ENCODE measurements around the gene TNNI2.

The TNNI2 gene

GRCh38 chr11:1876361-1877063 is 37.7 kb downstream of the TNNI2 start:
- H3K36me3 ChIP-seq, result no peaks in the 10 kb centered on the region
- DNase-seq, result peak; percentile 47 to 80
- no peak overlapping the region for H3K4me3 ChIP-seq
- H3K4me1 ChIP-seq, result peaks cover 0 to 58% (median 25%) of the 10 kb centered on the region in 4 donors
- peak overlapping the region; percentile 50 to 68 for H3K27ac ChIP-seq
- H3K27me3 ChIP-seq, result peaks cover 0 to 23% of the 10 kb centered on the region in 2 donors
- H3K9me3 ChIP-seq, result no peaks in the 10 kb centered on the region
- intact Hi-C loops (cut with DNase I; ENCODE audit: low total_unique reads), result loop anchor here (5.0 kb wide), 1 partner anchor 39 kb away; the partner anchor contains the start of gene TNNI2
- TF ChIP-seq CTCF (IDR thresholded peaks at IDR 0.05), result peak; percentile 20 to 32

- H3K36me3 ChIP-seq, result no peaks in the 10 kb centered on the region
- TF ChIP-seq CTCF (IDR thresholded peaks at IDR 0.05), result no peak
- peaks cover 0 to 65% (median 32%) of the 10 kb centered on the region in 4 donors for H3K4me1 ChIP-seq
- H3K27me3 ChIP-seq, result peaks cover 0 to 19% of the 10 kb centered on the region in 2 donors
- intact Hi-C loops (cut with DNase I; ENCODE audit: low total_unique reads), result loop anchor here (5.0 kb wide), 1 partner anchor 40 kb away; the partner anchor contains the start of gene TNNI2
- H3K27ac ChIP-seq, result peak overlapping the region; percentile 50 to 68
- no peaks in the 10 kb centered on the region for H3K9me3 ChIP-seq
- peak; percentile 53 to 86 for DNase-seq
- H3K4me3 ChIP-seq, result no peak overlapping the region
These were observed 38.7 kb downstream of the TNNI2 start for GRCh38 chr11:1877211-1878136.

GRCh38 chr11:1878137-1879031 is 39.6 kb downstream of the TNNI2 start:
- TF ChIP-seq CTCF (IDR thresholded peaks at IDR 0.05), result no peak
- peak; percentile 19 to 65 for DNase-seq
- peaks cover 0 to 60% (median 32%) of the 10 kb centered on the region in 4 donors for H3K4me1 ChIP-seq
- peaks cover 0 to 1% (median 0%) of the 10 kb centered on the region in 3 donors for H3K36me3 ChIP-seq
- intact Hi-C loops (cut with DNase I; ENCODE audit: low total_unique reads), result loop anchor here (5.0 kb wide), 1 partner anchor 41 kb away; the partner anchor contains the start of gene TNNI2
- no peak overlapping the region for H3K4me3 ChIP-seq
- no peaks in the 10 kb centered on the region for H3K9me3 ChIP-seq
- peaks cover 0 to 13% of the 10 kb centered on the region in 2 donors for H3K27me3 ChIP-seq
- peak overlapping the region; percentile 29 to 68 for H3K27ac ChIP-seq

GRCh38 chr11:1879342-1879940 is 40.7 kb downstream of the TNNI2 start:
- Histone ChIP-seq H3K27ac (peak overlapping the region; percentile 67 to 79), H3K9me3 (no peaks in the 10 kb centered on the region), H3K27me3 (peaks cover 0 to 13% of the 10 kb centered on the region in 2 donors), H3K4me3 (no peak overlapping the region), H3K4me1 (peaks cover 0 to 60% (median 32%) of the 10 kb centered on the region in 4 donors), H3K36me3 (peaks cover 0 to 8% (median 4%) of the 10 kb centered on the region in 3 donors)
- DNase-seq, result peak in 1 of 2 donors; percentile 64
- TF ChIP-seq CTCF (IDR thresholded peaks at IDR 0.05), result no peak
- intact Hi-C loops (cut with DNase I; ENCODE audit: low total_unique reads), result loop anchor here (5.0 kb wide), 1 partner anchor 42 kb away; the partner anchor contains the start of gene TNNI2

Measured in tibial artery (tissue), 4 donors.